HepG2 (cell line): ENCODE results near the gene SNAP23. TPM values are rescaled to one million over a fixed set of nuclear protein-coding genes. Genes with fewer than 3 reads are reported as not detected.

ENCODE experiments used
- PHF20 ChIP-seq: sonication (generic); formaldehyde crosslinking; IDR thresholded peaks from 2 replicates; pipeline ENCODE4 v1.5.0; 2020; ENCODE audit warnings: mild to moderate bottlenecking, missing genetic modification reagents
- RARG ChIP-seq: sonication (generic); formaldehyde crosslinking; IDR thresholded peaks from 2 replicates; pipeline ENCODE4 v1.4.0; 2020; ENCODE audit warnings: low read depth, mild to moderate bottlenecking, missing genetic modification reagents
- SMARCC2 ChIP-seq: fragments of 450-650 bp; IDR thresholded peaks from 2 replicates; pipeline ENCODE4 v1.6.1; 2017; ENCODE audit warnings: antibody characterized with exemption, mild to moderate bottlenecking
- SOX13 ChIP-seq, 3 experiments: fragments of 450-650 bp in 1 of 3; sonication (generic) in 1 of 3; formaldehyde crosslinking in 1 of 3; IDR thresholded peaks in 2 of 3; conservative IDR thresholded peaks in 1 of 3; 2 replicates each; pipeline versions ENCODE4 v1.5.0 to v1.6.1; 2016 to 2020; ENCODE audit warnings: antibody characterized with exemption in 1 of 3, mild to moderate bottlenecking in 1 of 3, missing compliant biosample characterization in 1 of 3, missing genetic modification reagents in 1 of 3, moderate library complexity in 1 of 3
- TCF12 ChIP-seq, 2 experiments: fragments of 450-650 bp in 1 of 2; sonication (generic) in 1 of 2; formaldehyde crosslinking in 1 of 2; IDR thresholded peaks; 2 replicates each; pipeline versions ENCODE4 v1.6.1 to v1.8.0; 2017 to 2022; ENCODE audit warnings: antibody characterized with exemption in 1 of 2, mild to moderate bottlenecking in 1 of 2, missing genetic modification reagents in 1 of 2, moderate library complexity in 1 of 2
- ZEB1 ChIP-seq: IDR thresholded peaks from 2 replicates; pipeline ENCODE4 v1.6.1; 2012; ENCODE audit warnings: mild to moderate bottlenecking, low read depth, inconsistent platforms; ENCODE audit not compliant: insufficient replicate concordance
- ZNF7 ChIP-seq: IDR thresholded peaks from 2 replicates; pipeline ENCODE4 v1.6.1; 2016; ENCODE audit warnings: missing biosample characterization, missing genetic modification reagents
- ZNF761 ChIP-seq: sonication (generic); formaldehyde crosslinking; conservative IDR thresholded peaks from 2 replicates; pipeline ENCODE4 v1.4.0; 2020; ENCODE audit warnings: mild to moderate bottlenecking, missing genetic modification reagents
- ZNF891 ChIP-seq: sonication (generic); formaldehyde crosslinking; IDR thresholded peaks from 2 replicates; pipeline ENCODE4 v1.5.0; 2020; ENCODE audit warnings: mild to moderate bottlenecking, missing genetic modification reagents
- polyA plus RNA-seq, 8 experiments: library from polyadenylated mRNA; depleted of rRNA in 3 of 8; stranded (reverse) in 7 of 8; unstranded in 1 of 8; fragments of >200 nt; fragmentation: Illumina TruSeq in 4 of 8; extraction: Trizol in 4 of 8; gene quantifications; 2 replicates each; pipeline versions ENCODE4 v1.2.1 to v1.2.3, GENCODE V29; 2011 to 2016; ENCODE audit warnings: low read depth in 4 of 8, missing spikeins in 1 of 8, mixed read lengths in 1 of 8; ENCODE audit not compliant: insufficient read depth in 1 of 8
- total RNA-seq, 5 experiments: library from RNA; depleted of rRNA; stranded (reverse); fragments of >200 nt; fragmentation: Illumina TruSeq; extraction: Trizol; gene quantifications; 2 replicates each; pipeline ENCODE4 v1.2.3, GENCODE V29; 2016; ENCODE audit warnings: low read depth in 1 of 5
- TF ChIP-seq, protein P1 (sequence below): sonication (generic); formaldehyde crosslinking; conservative IDR thresholded peaks from 2 replicates; pipeline ENCODE4 v1.8.0; 2022; ENCODE audit warnings: low read depth, missing genetic modification reagents
- TF ChIP-seq, protein P2 (sequence below): sonication (generic); formaldehyde crosslinking; IDR thresholded peaks from 2 replicates; pipeline ENCODE4 v1.8.1; 2022; ENCODE audit warnings: mild to moderate bottlenecking, missing genetic modification reagents
- TF ChIP-seq, protein P3 (sequence below): sonication (generic); formaldehyde crosslinking; IDR thresholded peaks from 2 replicates; pipeline ENCODE4 v1.4.0; 2020; ENCODE audit warnings: missing genetic modification reagents
- TF ChIP-seq, protein P4 (sequence below): sonication (generic); formaldehyde crosslinking; IDR thresholded peaks from 2 replicates; pipeline ENCODE4 v1.4.0; 2020; ENCODE audit warnings: mild to moderate bottlenecking, missing genetic modification reagents
- TF ChIP-seq, protein P5 (sequence below): sonication (generic); formaldehyde crosslinking; IDR thresholded peaks from 2 replicates; pipeline ENCODE4 v1.4.0; 2020; ENCODE audit warnings: mild to moderate bottlenecking, missing genetic modification reagents
- TF ChIP-seq, protein P6 (sequence below): sonication (generic); formaldehyde crosslinking; IDR thresholded peaks from 2 replicates; pipeline ENCODE4 v1.4.0; 2020; ENCODE audit warnings: missing genetic modification reagents

Gene SNAP23
- total and polyA plus RNA-seq, 2 of the 13 experiments (the other 11 are each of a cell fraction or from before 2014, with no cell fraction given), result 37.0 to 101 TPM

DNA sequence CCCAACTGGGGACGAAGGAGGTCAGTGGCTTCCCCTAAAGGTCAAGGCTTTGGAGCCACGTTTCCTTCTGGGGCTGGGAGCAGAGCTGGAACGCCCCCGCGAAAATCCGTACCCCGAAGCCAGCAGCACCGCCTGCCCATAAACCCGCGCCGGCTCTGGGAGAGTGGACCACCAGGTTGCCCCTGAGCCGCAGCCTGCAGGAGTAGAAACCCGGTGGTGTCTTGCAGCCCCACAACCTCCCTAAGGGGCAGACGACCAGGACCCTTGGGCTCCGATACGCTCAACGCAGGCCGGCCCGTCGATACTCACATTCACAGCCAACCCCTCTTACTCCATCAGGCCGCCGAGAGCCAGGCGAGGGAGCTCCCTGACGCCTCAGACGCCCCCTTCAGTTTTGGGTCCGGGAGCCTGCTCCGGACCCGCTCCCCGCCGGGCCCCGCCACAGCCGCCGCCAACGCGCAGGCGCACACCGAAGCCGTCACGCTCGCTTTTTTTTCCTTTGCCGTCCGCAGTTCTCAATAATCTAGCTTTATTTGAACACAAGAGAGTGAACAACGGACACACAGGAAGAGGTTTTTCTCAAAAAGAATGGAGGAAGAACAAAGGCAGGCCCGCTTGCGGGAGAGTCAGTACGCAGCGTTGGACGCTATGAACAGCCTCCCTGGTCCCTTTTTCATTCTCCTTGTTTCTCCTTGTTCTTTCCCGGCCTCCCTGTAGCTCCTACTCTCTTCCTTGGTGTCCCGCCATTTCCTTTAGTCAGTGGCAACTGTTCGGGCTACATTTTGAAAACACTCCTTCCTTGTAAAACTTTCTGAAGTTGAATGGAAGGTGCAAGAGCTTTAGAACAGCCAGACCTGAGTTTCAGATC, 4.5 kb upstream of the SNAP23 start, which contains the start of gene ZNF106 (continued):
- TF ChIP-seq, protein P1, sequence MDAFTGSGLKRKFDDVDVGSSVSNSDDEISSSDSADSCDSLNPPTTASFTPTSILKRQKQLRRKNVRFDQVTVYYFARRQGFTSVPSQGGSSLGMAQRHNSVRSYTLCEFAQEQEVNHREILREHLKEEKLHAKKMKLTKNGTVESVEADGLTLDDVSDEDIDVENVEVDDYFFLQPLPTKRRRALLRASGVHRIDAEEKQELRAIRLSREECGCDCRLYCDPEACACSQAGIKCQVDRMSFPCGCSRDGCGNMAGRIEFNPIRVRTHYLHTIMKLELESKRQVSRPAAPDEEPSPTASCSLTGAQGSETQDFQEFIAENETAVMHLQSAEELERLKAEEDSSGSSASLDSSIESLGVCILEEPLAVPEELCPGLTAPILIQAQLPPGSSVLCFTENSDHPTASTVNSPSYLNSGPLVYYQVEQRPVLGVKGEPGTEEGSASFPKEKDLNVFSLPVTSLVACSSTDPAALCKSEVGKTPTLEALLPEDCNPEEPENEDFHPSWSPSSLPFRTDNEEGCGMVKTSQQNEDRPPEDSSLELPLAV (CRISPR knock-in tag), result no peak
- no peak for TF ChIP-seq ZEB1
- TF ChIP-seq SOX13 (IDR thresholded peaks at IDR 0.05), result no peak
- peak in 1 of 2 experiments; percentile 73; a peak in 2 of 4 replicates for TF ChIP-seq SOX13 (CRISPR knock-in tag; conservative IDR thresholded peaks at IDR 0.05 in 1 of 2, IDR thresholded peaks at IDR 0.05 in 1 of 2)
- TF ChIP-seq, protein P2, sequence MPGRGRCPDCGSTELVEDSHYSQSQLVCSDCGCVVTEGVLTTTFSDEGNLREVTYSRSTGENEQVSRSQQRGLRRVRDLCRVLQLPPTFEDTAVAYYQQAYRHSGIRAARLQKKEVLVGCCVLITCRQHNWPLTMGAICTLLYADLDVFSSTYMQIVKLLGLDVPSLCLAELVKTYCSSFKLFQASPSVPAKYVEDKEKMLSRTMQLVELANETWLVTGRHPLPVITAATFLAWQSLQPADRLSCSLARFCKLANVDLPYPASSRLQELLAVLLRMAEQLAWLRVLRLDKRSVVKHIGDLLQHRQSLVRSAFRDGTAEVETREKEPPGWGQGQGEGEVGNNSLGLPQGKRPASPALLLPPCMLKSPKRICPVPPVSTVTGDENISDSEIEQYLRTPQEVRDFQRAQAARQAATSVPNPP (CRISPR knock-in tag), result no peak; the same call in 1 of the 2 replicates
- TF ChIP-seq TCF12 (IDR thresholded peaks at IDR 0.05), result no peak
- no peak; the same call in 1 of the 2 replicates for TF ChIP-seq TCF12 (CRISPR knock-in tag; IDR thresholded peaks at IDR 0.05)
- TF ChIP-seq, protein P3, sequence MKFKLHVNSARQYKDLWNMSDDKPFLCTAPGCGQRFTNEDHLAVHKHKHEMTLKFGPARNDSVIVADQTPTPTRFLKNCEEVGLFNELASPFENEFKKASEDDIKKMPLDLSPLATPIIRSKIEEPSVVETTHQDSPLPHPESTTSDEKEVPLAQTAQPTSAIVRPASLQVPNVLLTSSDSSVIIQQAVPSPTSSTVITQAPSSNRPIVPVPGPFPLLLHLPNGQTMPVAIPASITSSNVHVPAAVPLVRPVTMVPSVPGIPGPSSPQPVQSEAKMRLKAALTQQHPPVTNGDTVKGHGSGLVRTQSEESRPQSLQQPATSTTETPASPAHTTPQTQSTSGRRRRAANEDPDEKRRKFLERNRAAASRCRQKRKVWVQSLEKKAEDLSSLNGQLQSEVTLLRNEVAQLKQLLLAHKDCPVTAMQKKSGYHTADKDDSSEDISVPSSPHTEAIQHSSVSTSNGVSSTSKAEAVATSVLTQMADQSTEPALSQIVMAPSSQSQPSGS (CRISPR knock-in tag), result peak; percentile 78; the same call in 1 of the 2 replicates
- TF ChIP-seq, protein P4, sequence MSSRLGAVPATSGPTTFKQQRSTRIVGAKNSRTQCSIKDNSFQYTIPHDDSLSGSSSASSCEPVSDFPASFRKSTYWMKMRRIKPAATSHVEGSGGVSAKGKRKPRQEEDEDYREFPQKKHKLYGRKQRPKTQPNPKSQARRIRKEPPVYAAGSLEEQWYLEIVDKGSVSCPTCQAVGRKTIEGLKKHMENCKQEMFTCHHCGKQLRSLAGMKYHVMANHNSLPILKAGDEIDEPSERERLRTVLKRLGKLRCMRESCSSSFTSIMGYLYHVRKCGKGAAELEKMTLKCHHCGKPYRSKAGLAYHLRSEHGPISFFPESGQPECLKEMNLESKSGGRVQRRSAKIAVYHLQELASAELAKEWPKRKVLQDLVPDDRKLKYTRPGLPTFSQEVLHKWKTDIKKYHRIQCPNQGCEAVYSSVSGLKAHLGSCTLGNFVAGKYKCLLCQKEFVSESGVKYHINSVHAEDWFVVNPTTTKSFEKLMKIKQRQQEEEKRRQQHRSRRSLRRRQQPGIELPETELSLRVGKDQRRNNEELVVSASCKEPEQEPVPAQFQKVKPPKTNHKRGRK, result 0 out of 2 replicates have a peak, but pooled peaks have one; percentile 8
- TF ChIP-seq ZNF891, result no peak
- peak; percentile 92 for TF ChIP-seq PHF20 (CRISPR knock-in tag)
- TF ChIP-seq SMARCC2, result no peak
- TF ChIP-seq, protein P5, sequence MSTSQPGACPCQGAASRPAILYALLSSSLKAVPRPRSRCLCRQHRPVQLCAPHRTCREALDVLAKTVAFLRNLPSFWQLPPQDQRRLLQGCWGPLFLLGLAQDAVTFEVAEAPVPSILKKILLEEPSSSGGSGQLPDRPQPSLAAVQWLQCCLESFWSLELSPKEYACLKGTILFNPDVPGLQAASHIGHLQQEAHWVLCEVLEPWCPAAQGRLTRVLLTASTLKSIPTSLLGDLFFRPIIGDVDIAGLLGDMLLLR, result no peak
- TF ChIP-seq, protein P6, sequence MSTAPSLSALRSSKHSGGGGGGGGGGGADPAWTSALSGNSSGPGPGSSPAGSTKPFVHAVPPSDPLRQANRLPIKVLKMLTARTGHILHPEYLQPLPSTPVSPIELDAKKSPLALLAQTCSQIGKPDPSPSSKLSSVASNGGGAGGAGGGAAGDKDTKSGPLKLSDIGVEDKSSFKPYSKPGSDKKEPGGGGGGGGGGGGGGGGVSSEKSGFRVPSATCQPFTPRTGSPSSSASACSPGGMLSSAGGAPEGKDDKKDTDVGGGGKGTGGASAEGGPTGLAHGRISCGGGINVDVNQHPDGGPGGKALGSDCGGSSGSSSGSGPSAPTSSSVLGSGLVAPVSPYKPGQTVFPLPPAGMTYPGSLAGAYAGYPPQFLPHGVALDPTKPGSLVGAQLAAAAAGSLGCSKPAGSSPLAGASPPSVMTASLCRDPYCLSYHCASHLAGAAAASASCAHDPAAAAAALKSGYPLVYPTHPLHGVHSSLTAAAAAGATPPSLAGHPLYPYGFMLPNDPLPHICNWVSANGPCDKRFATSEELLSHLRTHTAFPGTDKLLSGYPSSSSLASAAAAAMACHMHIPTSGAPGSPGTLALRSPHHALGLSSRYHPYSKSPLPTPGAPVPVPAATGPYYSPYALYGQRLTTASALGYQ (CRISPR knock-in tag), result peak; percentile 79
- TF ChIP-seq ZNF761 (CRISPR knock-in tag), result 0 out of 2 replicates have a peak, but pooled peaks have one; percentile 51
- TF ChIP-seq ZNF7 (CRISPR knock-in tag), result no peak
- TF ChIP-seq RARG (CRISPR knock-in tag), result 0 out of 2 replicates have a peak, but pooled peaks have one; percentile 47
